Psoas muscle (tissue), 8 donors: Measurements from ENCODE around the gene ZBTB12. TPM values are rescaled to one million over a fixed set of nuclear protein-coding genes. Genes with fewer than 3 reads are reported as not detected.
"Not testable (repeated sequence)": the region's sequence is repeated elsewhere in the genome, so short reads cannot be mapped to it uniquely, and the experiment has no call there.

Source experiments
- ATAC-seq, 4 donors: fragments of 200-7000 bp; cut with Tn5 transposase; one replicate each; pipeline ENCODE4 v1.9.1; 2020; ENCODE audit warnings: moderate library complexity in 3 of 4, mild to moderate bottlenecking in 2 of 4
- DNase-seq, 2 donors: peaks; one replicate each; pipeline ENCODE4 v3.0.0-alpha.2; 2020
- H3K27ac ChIP-seq: fragments of 200-600 bp; one replicate; pipeline ENCODE4 v1.8.0; 2022
- H3K27me3 ChIP-seq, 3 donors: fragments of 200-600 bp in 1 of 3; one replicate each; pipeline versions ENCODE4 v1.6.1 to v1.8.0; 2013 to 2022; ENCODE audit warnings: low read length in 2 of 3, mild to moderate bottlenecking in 2 of 3, moderate library complexity in 1 of 3; ENCODE audit not compliant: insufficient read depth in 3 of 3
- H3K36me3 ChIP-seq, 2 donors: fragments of 200-600 bp in 1 of 2; one replicate each; pipeline versions ENCODE4 v1.6.1 to v1.8.0; 2013 to 2022; ENCODE audit warnings: low read depth in 1 of 2, mild to moderate bottlenecking in 1 of 2, moderate library complexity in 1 of 2; ENCODE audit not compliant: insufficient read depth in 1 of 2
- H3K4me1 ChIP-seq: fragments of 200-600 bp; one replicate; pipeline ENCODE4 v1.8.0; 2022
- H3K4me3 ChIP-seq: fragments of 200-600 bp; one replicate; pipeline ENCODE4 v1.8.0; 2022; ENCODE audit warnings: mild to moderate bottlenecking
- H3K9me3 ChIP-seq: fragments of 200-600 bp; one replicate; pipeline ENCODE4 v1.8.0; 2022
- CTCF ChIP-seq: fragments of 200-600 bp; IDR thresholded peaks from one replicate; pipeline ENCODE4 v1.8.0; 2022; ENCODE audit warnings: antibody characterized with exemption
- WGBS, 3 donors: extraction: QIAGEN DNeasy Blood & Tissue Kit; methylation state at CpG; one replicate each; pipeline versions ENCODE4 v1.1.6 to v1.1.7; 2013; 5-methylcytosine and 5-hydroxymethylcytosine counted together
- intact Hi-C, 2 donors: fragments of 100-400 bp; cut with DNase I; formaldehyde crosslinking; loops; one replicate each; pipeline versions ENCODE4 v1.11.0 to v1.14.2; 2022
- polyA plus RNA-seq, 3 donors: library from polyadenylated mRNA; stranded (reverse); fragments of 200-250 nt; gene quantifications; one replicate each; pipeline ENCODE4 v1.2.3, GENCODE V29; 2013
- total RNA-seq, 4 donors: library from RNA; stranded (reverse); fragmentation: NEBNext Ultra II Directional in 2 of 4; extraction: Animal tissue kit (Norgen Biotek cat#: 25700) in 2 of 4; gene quantifications; one replicate each; pipeline versions ENCODE4 v1.2.1 to v1.2.4, GENCODE V29; 2021 to 2023
- donor health status: healthy with polysubstance abuse.
- donor health status: DM: no; HTN: no; CAD: no; lungs with moderate emphysema.
- donor health status: Bipolar disorder and iron deficiency.
- donor health status: healthy.
- donor health status: DM: yes; HTN: yes; CAD: no.
- donor health status: DM: no; HTN: no; CAD: no.
- donor health status: DM: no; HTN: no; CAD: no.
- donor health status: DM: yes; HTN: yes; CAD: no.

The ZBTB12 gene
- total and polyA plus RNA-seq, 7 donors = 1.1 to 4.6 (median 2.2) TPM

DNA sequence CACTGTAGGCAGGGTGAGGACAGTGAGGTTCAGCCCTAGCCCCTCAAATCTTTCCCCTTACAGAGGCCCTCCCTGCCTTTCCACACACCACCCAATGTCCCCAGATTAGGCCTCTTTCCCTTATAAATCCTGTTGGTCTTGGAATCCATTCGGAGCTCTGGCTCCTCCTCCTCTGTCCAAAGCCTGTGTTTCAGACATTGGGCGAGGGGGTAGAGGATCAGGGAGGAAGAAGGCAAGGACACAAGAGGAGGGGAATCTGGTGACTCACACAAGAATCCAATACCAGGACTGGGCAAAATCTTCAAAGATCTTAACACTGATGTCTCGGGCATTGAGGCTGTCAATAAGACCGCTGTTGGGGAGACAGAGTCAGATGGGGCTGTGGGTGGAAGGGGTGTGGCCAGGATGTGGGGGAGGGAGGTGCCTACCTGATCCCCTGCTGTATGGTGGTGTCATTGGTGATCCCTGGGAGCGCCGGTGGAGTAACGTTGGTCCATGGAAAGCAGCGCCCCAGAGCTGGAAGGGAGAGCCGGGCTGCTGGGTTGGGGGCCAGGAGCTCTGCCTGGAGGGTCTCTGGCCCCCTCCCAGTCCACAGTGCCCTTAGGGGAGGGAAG lies 30.7 kb downstream of the ZBTB12 start:
- no peak for DNase-seq
- no peaks in the 10 kb centered on the region for H3K9me3 ChIP-seq
- intact Hi-C loops = no loop called here
- no peak for ATAC-seq
- no peak overlapping the region for H3K4me3 ChIP-seq
- no peaks in the 10 kb centered on the region for H3K27me3 ChIP-seq
- H3K27ac ChIP-seq = no peak overlapping the region
- TF ChIP-seq CTCF = no peak
- no peaks in the 10 kb centered on the region for H3K36me3 ChIP-seq
- H3K4me1 ChIP-seq = no peaks in the 10 kb centered on the region
- WGBS, 3 donors = 46 to 60% (median 48%) methylated on average over 9 of the region's 9 CpGs

DNA sequence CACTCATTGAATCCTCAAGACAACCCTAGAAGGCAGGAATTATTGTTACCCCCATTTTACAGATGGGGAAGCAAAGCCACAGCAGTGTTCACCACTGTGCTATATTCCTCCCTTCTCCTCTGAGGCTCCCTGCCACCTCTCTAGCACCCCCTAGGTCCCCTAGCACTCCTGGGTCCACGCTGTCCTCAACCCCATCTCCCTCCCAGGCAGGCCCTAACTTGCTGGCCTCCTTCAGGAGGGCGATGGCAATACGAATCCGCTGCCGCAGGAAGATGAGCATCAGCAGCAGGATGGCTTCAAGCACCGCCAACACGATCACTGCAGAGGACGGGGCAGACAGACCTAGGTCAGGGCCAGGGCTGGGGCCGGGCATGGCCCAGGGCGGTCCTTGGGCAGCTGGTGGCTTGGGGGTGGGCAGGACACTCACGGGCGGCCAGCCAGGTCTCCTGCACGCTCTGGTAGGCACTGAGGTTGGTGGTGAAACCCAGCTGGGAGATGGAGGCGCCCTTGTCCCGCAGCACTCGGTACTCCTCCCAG lies 31.4 kb downstream of the ZBTB12 start:
- no peak for TF ChIP-seq CTCF
- H3K27me3 ChIP-seq = no peaks in the 10 kb centered on the region
- no peaks in the 10 kb centered on the region for H3K36me3 ChIP-seq
- no peaks in the 10 kb centered on the region for H3K9me3 ChIP-seq
- ATAC-seq (no peak), DNase-seq (peak in 1 of 2 donors; percentile 49)
- no peak overlapping the region for H3K4me3 ChIP-seq
- WGBS, 3 donors = 63 to 67% (median 64%) methylated on average over 15 to 16 of the region's 16 CpGs
- intact Hi-C loops = no loop called here
- H3K27ac ChIP-seq = no peak overlapping the region
- no peaks in the 10 kb centered on the region for H3K4me1 ChIP-seq

GRCh38 chr6:31869343-31869742 lies 32.5 kb downstream of the ZBTB12 start:
- H3K36me3 ChIP-seq = no peaks in the 10 kb centered on the region
- 61 to 77% (median 66%) methylated on average over 8 of the region's 8 CpGs for WGBS, 3 donors
- no peaks in the 10 kb centered on the region for H3K4me1 ChIP-seq
- no peak for TF ChIP-seq CTCF
- H3K4me3 ChIP-seq = no peak overlapping the region
- no peaks in the 10 kb centered on the region for H3K27me3 ChIP-seq
- ATAC-seq = no peak
- H3K27ac ChIP-seq = no peak overlapping the region
- DNase-seq = no peak
- H3K9me3 ChIP-seq = no peaks in the 10 kb centered on the region
- intact Hi-C loops = loop anchor here (10.0 kb wide), 2 partner anchors 95 to 185 kb away; partner anchors contain the start of genes LY6G5C (in 1 of the 2) and VWA7 (in 1 of the 2)

GRCh38 chr6:31868658-31868971 lies 33.3 kb downstream of the ZBTB12 start:
- ATAC-seq, DNase-seq, H3K9me3 ChIP-seq, H3K36me3 ChIP-seq, H3K4me1 ChIP-seq, H3K27me3 ChIP-seq, H3K4me3 ChIP-seq, H3K27ac ChIP-seq: not testable (repeated sequence)
- intact Hi-C loops = loop anchor here (10.0 kb wide), 2 partner anchors 94 to 184 kb away; partner anchors contain the start of genes LY6G5C (in 1 of the 2) and VWA7 (in 1 of the 2)
- WGBS, 3 donors = 64 to 85% (median 67%) methylated on average over 1 of the region's 1 CpG

- no peaks in the 10 kb centered on the region for H3K27me3 ChIP-seq
- no peak overlapping the region for H3K27ac ChIP-seq
- H3K36me3 ChIP-seq = peaks cover 0 to 5% of the 10 kb centered on the region in 2 donors
- WGBS, 3 donors = 78 to 82% (median 79%) methylated on average over 21 of the region's 21 CpGs
- H3K4me1 ChIP-seq = peaks cover 9% of the 10 kb centered on the region
- no peak for TF ChIP-seq CTCF
- intact Hi-C loops = loop anchor here (10.0 kb wide), 2 partner anchors 91 to 181 kb away; partner anchors contain the start of genes LY6G5C (in 1 of the 2) and VWA7 (in 1 of the 2)
- H3K9me3 ChIP-seq = no peaks in the 10 kb centered on the region
- no peak for DNase-seq
- no peak for ATAC-seq
- H3K4me3 ChIP-seq = no peak overlapping the region
Measured at GRCh38 chr6:31865205-31866118, 36.4 kb downstream of the ZBTB12 start.
